Stimulated activated naive CD8-positive, alpha-beta T cell treated with anti-CD3 and anti-CD28 coated beads, Interleukin-15, Interleukin-2, amounts not matched to agents 100 ng/mL and 50 ng/mL, for 24 hours (primary cell): ENCODE data around the gene TUBB6.

ENCODE experiments used
- H3K27ac Mint-ChIP-seq: one replicate; pipeline ENCODE4 v1.8.0; 2021; ENCODE audit warnings: mild to moderate bottlenecking, mixed read lengths
- H3K27me3 Mint-ChIP-seq: one replicate; pipeline ENCODE4 v1.8.0; 2021; ENCODE audit warnings: mixed read lengths
- H3K36me3 Mint-ChIP-seq: one replicate; pipeline ENCODE4 v1.8.0; 2021; ENCODE audit warnings: low read depth, mixed read lengths
- H3K4me1 Mint-ChIP-seq: one replicate; pipeline ENCODE4 v1.8.0; 2021; ENCODE audit warnings: low read depth, mixed read lengths
- H3K4me3 Mint-ChIP-seq: one replicate; pipeline ENCODE4 v1.8.0; 2021; ENCODE audit warnings: mild to moderate bottlenecking, mixed read lengths
- H3K9me3 Mint-ChIP-seq: one replicate; pipeline ENCODE4 v1.8.0; 2021; ENCODE audit warnings: mixed read lengths

Gene TUBB6

GRCh38 chr18:12283256-12283655 is 24.8 kb upstream of the TUBB6 start:
- Mint-ChIP-seq H3K4me3 (no peak overlapping the region), H3K27me3 (peaks cover 40% of the 10 kb centered on the region), H3K4me1 (peaks cover 5% of the 10 kb centered on the region), H3K27ac (no peak overlapping the region), H3K36me3 (no peaks in the 10 kb centered on the region), H3K9me3 (no peaks in the 10 kb centered on the region)

- H3K9me3 Mint-ChIP-seq: no peaks in the 10 kb centered on the region
- H3K27me3 Mint-ChIP-seq: peaks cover 44% of the 10 kb centered on the region
- peaks cover 5% of the 10 kb centered on the region for H3K4me1 Mint-ChIP-seq
- no peaks in the 10 kb centered on the region for H3K36me3 Mint-ChIP-seq
- no peak overlapping the region for H3K4me3 Mint-ChIP-seq
- no peak overlapping the region for H3K27ac Mint-ChIP-seq
These were observed 24.4 kb upstream of the TUBB6 start for GRCh38 chr18:12283666-12284065.

GRCh38 chr18:12287131-12287681 is 20.8 kb upstream of the TUBB6 start:
- Mint-ChIP-seq H3K27me3 (peaks cover 64% of the 10 kb centered on the region), H3K36me3 (no peaks in the 10 kb centered on the region), H3K4me1 (peaks cover 5% of the 10 kb centered on the region)

GRCh38 chr18:12287684-12288402 is 20.2 kb upstream of the TUBB6 start:
- no peaks in the 10 kb centered on the region for H3K9me3 Mint-ChIP-seq
- H3K4me3 Mint-ChIP-seq: peak overlapping the region; percentile 30
- peaks cover 61% of the 10 kb centered on the region for H3K27me3 Mint-ChIP-seq
- H3K4me1 Mint-ChIP-seq: peaks cover 5% of the 10 kb centered on the region
- no peaks in the 10 kb centered on the region for H3K36me3 Mint-ChIP-seq
- H3K27ac Mint-ChIP-seq: no peak overlapping the region

More at GRCh38 chr18:12287131-12287681, 20.8 kb upstream of the TUBB6 start:
- Mint-ChIP-seq H3K27ac (no peak overlapping the region), H3K9me3 (no peaks in the 10 kb centered on the region), H3K4me3 (no peak overlapping the region)

GRCh38 chr18:12288403-12288755 is 19.7 kb upstream of the TUBB6 start:
- H3K36me3 Mint-ChIP-seq: no peaks in the 10 kb centered on the region
- H3K27ac Mint-ChIP-seq: no peak overlapping the region
- peaks cover 5% of the 10 kb centered on the region for H3K4me1 Mint-ChIP-seq
- peaks cover 56% of the 10 kb centered on the region for H3K27me3 Mint-ChIP-seq
- no peak overlapping the region for H3K4me3 Mint-ChIP-seq
- H3K9me3 Mint-ChIP-seq: no peaks in the 10 kb centered on the region

- Mint-ChIP-seq H3K27ac (no peak overlapping the region), H3K4me1 (peaks cover 5% of the 10 kb centered on the region), H3K4me3 (no peak overlapping the region), H3K9me3 (no peaks in the 10 kb centered on the region), H3K36me3 (no peaks in the 10 kb centered on the region), H3K27me3 (peaks cover 48% of the 10 kb centered on the region)
These were observed 18.0 kb upstream of the TUBB6 start for GRCh38 chr18:12290086-12290485.

GRCh38 chr18:12291161-12291560 is 16.9 kb upstream of the TUBB6 start:
- no peak overlapping the region for H3K27ac Mint-ChIP-seq
- H3K27me3 Mint-ChIP-seq: peaks cover 45% of the 10 kb centered on the region
- H3K9me3 Mint-ChIP-seq: no peaks in the 10 kb centered on the region
- peaks cover 5% of the 10 kb centered on the region for H3K4me1 Mint-ChIP-seq
- no peak overlapping the region for H3K4me3 Mint-ChIP-seq
- no peaks in the 10 kb centered on the region for H3K36me3 Mint-ChIP-seq

- Mint-ChIP-seq H3K4me3 (no peak overlapping the region), H3K36me3 (no peaks in the 10 kb centered on the region), H3K27ac (no peak overlapping the region), H3K4me1 (peaks cover 5% of the 10 kb centered on the region), H3K27me3 (peaks cover 44% of the 10 kb centered on the region), H3K9me3 (no peaks in the 10 kb centered on the region)
These were observed 16.4 kb upstream of the TUBB6 start for GRCh38 chr18:12291690-12292089.

- H3K27ac Mint-ChIP-seq: no peak overlapping the region
- no peak overlapping the region for H3K4me3 Mint-ChIP-seq
- no peaks in the 10 kb centered on the region for H3K4me1 Mint-ChIP-seq
- no peaks in the 10 kb centered on the region for H3K9me3 Mint-ChIP-seq
- peaks cover 26% of the 10 kb centered on the region for H3K27me3 Mint-ChIP-seq
- H3K36me3 Mint-ChIP-seq: no peaks in the 10 kb centered on the region
These were observed 14.2 kb upstream of the TUBB6 start for GRCh38 chr18:12293831-12294230.

GRCh38 chr18:12295389-12296086 is 12.5 kb upstream of the TUBB6 start:
- no peaks in the 10 kb centered on the region for H3K4me1 Mint-ChIP-seq
- H3K27ac Mint-ChIP-seq: no peak overlapping the region
- no peaks in the 10 kb centered on the region for H3K36me3 Mint-ChIP-seq
- H3K27me3 Mint-ChIP-seq: peaks cover 18% of the 10 kb centered on the region
- no peak overlapping the region for H3K4me3 Mint-ChIP-seq
- H3K9me3 Mint-ChIP-seq: no peaks in the 10 kb centered on the region

GRCh38 chr18:12296087-12296403 is 12.0 kb upstream of the TUBB6 start:
- H3K4me1 Mint-ChIP-seq: no peaks in the 10 kb centered on the region
- no peak overlapping the region for H3K27ac Mint-ChIP-seq
- no peaks in the 10 kb centered on the region for H3K9me3 Mint-ChIP-seq
- no peak overlapping the region for H3K4me3 Mint-ChIP-seq
- no peaks in the 10 kb centered on the region for H3K36me3 Mint-ChIP-seq
- peaks cover 21% of the 10 kb centered on the region for H3K27me3 Mint-ChIP-seq

GRCh38 chr18:12296457-12296856 is 11.6 kb upstream of the TUBB6 start:
- Mint-ChIP-seq H3K27me3 (peaks cover 19% of the 10 kb centered on the region), H3K4me3 (no peak overlapping the region), H3K36me3 (no peaks in the 10 kb centered on the region), H3K27ac (no peak overlapping the region), H3K9me3 (no peaks in the 10 kb centered on the region), H3K4me1 (no peaks in the 10 kb centered on the region)

GRCh38 chr18:12299862-12300261 is 8.2 kb upstream of the TUBB6 start:
- Mint-ChIP-seq H3K4me1 (no peaks in the 10 kb centered on the region), H3K9me3 (no peaks in the 10 kb centered on the region), H3K4me3 (no peak overlapping the region), H3K36me3 (no peaks in the 10 kb centered on the region), H3K27me3 (peaks cover 19% of the 10 kb centered on the region), H3K27ac (no peak overlapping the region)

- Mint-ChIP-seq H3K27ac (no peak overlapping the region), H3K27me3 (peaks cover 30% of the 10 kb centered on the region), H3K4me1 (no peaks in the 10 kb centered on the region), H3K36me3 (no peaks in the 10 kb centered on the region), H3K4me3 (no peak overlapping the region), H3K9me3 (no peaks in the 10 kb centered on the region)
These were observed 6.6 kb upstream of the TUBB6 start for GRCh38 chr18:12301263-12302005.
